ENCODE data around the gene F2RL2.
A peak's percentile ranks its signal among the peaks of the same experiment; 100 is the strongest.

F2RL2 gene, protein sequence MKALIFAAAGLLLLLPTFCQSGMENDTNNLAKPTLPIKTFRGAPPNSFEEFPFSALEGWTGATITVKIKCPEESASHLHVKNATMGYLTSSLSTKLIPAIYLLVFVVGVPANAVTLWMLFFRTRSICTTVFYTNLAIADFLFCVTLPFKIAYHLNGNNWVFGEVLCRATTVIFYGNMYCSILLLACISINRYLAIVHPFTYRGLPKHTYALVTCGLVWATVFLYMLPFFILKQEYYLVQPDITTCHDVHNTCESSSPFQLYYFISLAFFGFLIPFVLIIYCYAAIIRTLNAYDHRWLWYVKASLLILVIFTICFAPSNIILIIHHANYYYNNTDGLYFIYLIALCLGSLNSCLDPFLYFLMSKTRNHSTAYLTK

DNA sequence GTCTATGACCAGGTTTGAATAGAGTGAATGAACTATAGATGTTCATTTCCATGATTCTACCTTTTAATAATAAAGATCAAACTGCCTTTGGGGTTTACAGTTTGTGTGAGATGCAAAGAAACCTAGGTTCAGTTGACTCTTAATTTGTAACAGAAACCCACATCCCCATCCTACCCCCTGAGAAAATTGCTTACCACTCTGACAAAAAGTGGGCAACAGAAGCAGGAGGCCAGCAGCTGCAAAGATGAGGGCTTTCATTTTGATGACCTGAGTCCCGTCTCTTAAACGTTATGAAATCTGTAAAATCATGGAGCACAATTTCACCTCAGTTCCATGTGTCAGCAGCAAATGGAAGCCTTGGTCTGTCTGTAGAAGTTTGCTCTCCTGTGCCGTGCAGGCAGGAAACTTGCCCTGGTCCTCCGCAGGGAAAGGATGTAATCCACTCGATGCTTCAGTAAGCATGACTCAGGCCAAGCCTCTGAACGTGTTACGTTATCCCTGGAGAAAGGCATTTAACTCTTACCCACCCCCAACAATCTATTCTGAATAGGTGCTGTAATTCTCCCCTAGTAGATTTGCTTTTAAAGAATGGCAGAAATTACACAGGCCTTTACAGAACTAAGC is at the start of gene F2RL2:
F2RL2 (minus strand) TSS at position 431 of the 624 bp plus-strand sequence; CDS start at position 258, 173 bp downstream.
- DNase-seq, result peak; percentile 62

GRCh38 chr5:76672242-76672641 is 49.0 kb upstream of the F2RL2 start:
- DNase-seq, result no peak

DNA sequence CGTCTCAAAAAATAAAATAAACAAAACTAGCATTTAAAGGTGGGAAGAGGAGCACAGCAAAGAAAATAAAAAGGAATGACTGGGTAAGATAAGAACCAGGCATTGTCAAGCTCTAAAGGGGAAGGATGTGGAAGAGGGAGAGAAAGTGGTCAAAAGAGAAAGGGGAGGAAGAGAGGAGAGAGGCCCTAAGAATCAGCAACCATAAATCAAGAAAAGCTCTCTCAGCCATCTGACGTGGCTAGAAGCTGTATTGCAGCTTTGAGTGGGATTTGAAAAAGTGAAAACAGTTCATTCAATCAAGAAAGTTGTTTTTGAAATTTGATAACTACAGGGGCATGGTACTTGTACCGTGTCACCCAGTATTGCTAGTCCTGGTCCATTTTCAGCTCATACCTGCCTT is 47.3 kb upstream of the F2RL2 start:
- no peak for DNase-seq

- no peak for DNase-seq
Observed at GRCh38 chr5:76669245-76669644, 46.0 kb upstream of the F2RL2 start.

DNA sequence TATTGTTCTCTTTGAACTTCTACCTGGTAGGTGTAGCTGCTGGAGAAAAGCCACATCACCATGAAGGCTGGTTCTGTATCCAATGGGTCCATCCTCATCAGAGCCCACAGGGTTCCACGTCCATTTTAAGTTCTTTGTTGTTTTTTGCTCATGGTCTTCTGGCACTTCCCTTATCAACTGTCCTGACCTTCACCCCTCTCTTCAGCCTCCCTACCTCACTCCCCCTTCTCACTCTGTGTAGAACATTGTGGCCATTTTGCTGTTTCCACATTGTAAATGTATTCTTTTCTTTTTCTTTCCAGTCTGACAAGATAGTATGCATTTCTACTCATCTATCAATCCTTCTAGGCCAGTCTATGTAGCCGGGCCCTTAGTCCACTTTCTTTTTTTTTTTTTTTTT is 44.3 kb upstream of the F2RL2 start:
- DNase-seq, result no peak

DNA sequence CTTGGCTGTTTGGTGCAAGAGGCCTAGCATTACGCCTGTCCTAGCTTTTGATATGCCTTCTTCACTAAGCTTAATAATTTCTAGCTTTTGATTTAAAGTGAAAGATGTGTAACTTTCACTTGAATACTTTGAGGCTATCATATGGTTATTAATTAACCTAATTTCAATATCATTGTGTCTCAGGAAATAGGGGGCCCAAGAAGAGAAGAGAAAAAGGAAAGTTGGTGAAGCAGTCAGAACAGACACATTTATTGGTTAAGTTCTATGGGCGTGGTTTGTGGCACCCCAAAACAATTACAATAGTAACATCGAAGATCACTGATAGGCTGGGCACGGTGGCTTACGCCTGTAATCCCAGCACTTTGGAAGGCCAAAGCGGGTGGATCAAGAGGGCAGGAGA is 40.9 kb upstream of the F2RL2 start:
- DNase-seq, result no peak

DNA sequence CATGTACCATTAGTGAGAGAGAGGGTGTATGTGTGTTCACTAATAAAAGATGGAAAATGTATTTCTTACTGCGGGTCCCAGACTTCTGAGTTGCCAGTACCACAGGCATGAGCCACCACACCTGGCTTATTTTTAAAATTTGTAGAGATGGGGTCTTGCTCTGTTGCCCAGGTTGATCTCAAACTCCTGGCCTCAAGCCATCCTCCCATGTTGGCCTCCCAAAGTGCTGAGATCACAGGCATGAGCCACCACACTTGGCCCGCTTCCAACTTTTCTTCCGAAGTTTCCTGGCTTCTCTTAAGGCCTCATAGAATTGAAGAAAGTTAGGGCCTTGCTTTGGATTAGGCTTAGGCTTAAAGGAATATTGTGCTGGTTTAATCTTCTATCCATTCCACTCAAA is 40.4 kb upstream of the F2RL2 start:
- DNase-seq, result no peak

DNA sequence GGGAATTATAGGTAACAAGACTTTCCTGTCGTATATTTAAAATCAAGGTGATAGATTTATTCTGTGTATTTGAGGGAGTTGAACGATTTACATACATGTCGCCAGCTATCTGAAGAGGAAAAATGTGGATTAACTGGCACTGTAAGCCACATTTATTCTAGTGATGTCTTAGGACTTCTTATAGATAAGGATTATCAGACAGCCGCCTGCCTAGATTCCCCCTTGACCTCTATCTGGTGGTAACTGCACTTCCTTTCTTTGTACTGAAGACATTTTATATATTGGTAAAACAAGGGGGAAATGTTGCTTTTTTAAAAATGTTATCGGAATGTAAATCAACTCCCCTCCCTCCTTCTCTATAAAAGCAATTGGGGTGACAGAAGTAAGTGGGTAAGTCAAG is 39.3 kb upstream of the F2RL2 start:
- DNase-seq, result no peak

DNA sequence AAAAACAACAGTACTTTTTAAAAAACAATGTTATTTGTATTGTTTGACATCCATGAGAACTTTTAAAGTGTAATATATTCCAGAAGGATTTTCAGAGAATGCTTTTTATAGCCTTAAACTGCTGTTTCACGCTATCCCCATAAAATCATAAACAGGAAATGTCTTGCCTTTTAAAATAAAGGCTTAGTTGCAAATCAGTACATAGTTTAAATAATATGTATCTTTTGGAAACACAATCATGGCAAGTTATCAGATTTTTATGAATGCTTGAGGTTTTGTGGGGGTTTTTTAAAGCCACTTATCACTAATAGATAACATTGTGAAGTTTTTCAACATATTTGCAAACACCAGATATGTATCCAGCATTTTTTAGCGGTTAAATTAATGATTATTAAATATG is 37.2 kb upstream of the F2RL2 start:
- DNase-seq, result no peak

GRCh38 chr5:76657683-76658311 is 34.6 kb upstream of the F2RL2 start:
- DNase-seq, result no peak

- no peak for DNase-seq
Observed at GRCh38 chr5:76657091-76657490, 33.9 kb upstream of the F2RL2 start.

GRCh38 chr5:76652809-76653414 is 29.7 kb upstream of the F2RL2 start:
- no peak for DNase-seq

DNA sequence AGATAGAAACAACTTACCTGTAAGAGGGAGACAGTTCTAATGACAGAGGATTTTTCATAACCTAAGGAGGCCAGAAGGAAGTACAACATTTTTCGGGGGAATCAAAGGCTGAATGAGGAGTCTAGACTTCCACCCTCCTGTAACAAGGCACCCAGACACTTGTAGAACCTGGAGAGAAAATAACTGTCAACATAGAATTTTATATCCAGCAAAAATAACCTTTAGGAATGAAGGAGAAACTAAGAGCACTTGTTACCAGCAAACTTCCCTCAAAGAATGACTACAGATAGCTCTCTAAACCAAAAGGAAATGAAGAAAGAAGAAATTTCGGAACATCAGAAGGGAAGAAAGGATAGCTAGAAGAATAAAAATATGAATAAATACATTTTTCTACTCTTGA is 25.9 kb upstream of the F2RL2 start:
- no peak for DNase-seq

- no peak for DNase-seq
Observed at GRCh38 chr5:76643371-76643770, 20.2 kb upstream of the F2RL2 start.

GRCh38 chr5:76642390-76643040 is 19.3 kb upstream of the F2RL2 start:
- DNase-seq, result no peak

DNA sequence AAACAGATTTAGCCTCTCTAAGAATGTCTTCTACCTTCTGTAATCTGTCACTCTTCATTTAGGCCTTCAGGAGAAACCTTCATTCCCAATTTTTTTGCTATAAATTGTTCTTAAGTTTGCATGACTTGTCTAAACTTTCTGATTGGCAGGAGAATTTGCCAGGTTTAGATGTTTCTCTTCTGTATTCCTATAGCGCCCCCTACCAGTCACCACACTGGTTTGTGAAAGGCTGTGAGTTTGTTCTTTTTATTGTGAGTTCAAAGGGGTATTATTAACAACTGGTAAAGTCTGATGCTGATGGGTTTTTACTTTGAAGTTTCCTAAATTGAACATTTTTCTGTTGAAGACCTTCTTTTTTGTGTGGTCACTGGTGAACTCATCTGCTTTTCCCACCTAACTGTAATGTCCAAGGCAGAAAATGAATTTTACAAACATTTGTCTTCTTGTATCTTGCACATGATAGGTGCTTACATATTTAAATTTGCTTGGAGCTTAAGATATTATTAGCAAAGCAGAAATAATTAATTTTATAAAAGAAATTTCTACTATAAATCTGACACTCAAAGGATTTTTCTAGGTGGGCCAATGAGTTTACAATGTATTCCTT is 18.4 kb upstream of the F2RL2 start:
- DNase-seq, result peak; percentile 55

- no peak for DNase-seq
Observed at GRCh38 chr5:76638479-76638878, 15.3 kb upstream of the F2RL2 start.

GRCh38 chr5:76637490-76637889 is 14.3 kb upstream of the F2RL2 start:
- DNase-seq, result no peak

- no peak for DNase-seq
Observed at GRCh38 chr5:76634661-76635060, 11.5 kb upstream of the F2RL2 start.

DNA sequence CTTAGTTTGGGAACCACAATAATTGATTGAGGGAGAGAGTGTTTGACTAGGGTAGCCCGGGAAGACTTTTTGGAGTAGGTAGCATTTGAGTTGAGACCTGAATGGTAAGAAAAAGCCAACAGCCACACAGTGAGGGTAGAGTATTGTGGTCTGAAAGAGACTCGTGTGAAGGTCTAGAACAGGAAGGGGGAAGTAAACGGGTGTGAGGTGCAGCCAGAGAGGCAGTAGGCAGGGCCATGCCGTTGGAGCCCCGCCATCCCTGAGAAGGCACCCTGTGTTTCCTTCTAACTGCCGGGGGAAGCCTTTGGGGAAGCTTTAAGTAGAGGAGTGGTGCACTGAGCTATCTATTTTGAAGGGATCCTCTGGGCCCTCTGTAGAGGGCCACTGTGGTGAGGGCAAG is 3.5 kb upstream of the F2RL2 start:
- no peak for DNase-seq

DNA sequence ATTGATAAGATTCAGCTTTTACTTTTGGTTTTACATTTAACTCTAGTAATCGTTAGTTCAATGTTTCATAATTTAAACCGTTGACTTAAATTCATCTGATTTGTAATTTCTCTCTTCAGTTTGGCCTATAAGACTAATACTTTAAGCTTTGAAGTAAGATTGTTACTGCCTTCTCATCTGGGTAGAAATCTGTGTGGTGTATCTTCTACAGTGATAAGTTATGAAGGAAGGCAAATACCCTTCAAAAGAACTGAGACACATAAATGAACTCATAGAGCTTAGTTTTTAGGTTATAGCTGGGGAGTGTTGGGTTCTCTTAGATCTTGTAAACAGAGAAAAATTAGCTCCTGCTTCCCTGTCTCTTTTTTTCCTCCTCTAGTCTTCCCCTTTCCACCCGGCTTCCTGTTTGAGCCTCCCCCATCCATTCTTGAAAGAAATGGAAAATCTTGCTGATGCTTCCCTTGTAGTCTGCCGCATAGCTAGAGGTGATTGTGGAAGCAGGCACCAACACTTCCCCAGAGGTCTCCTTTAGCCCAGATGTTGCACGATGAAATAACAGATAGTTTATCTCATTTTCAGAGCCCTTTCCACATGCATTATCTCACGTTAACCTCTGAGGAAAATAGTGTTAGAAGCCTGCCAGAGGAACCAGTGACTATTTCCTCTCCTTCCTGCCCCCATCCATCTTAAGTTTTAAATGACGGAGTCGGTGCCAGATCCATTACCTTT is 2.0 kb upstream of the F2RL2 start:
- no peak for DNase-seq

- DNase-seq, result peak; percentile 56
Observed at GRCh38 chr5:76622076-76622475, 1.1 kb downstream of the F2RL2 start.
